H1 (cell line): ENCODE results near the gene HLF.

ENCODE experiments used
- EGR1 ChIP-seq: IDR thresholded peaks from 2 replicates; pipeline ENCODE4 v1.6.1; 2011; ENCODE audit warnings: low read depth, low read length, borderline replicate concordance
- SP2 ChIP-seq: IDR thresholded peaks from 2 replicates; pipeline ENCODE4 v1.6.1; 2012; ENCODE audit warnings: mild to moderate bottlenecking, low read length, inconsistent platforms
- TF ChIP-seq, protein P1 (sequence below): IDR thresholded peaks from 2 replicates; pipeline ENCODE4 v1.6.1; 2011; ENCODE audit warnings: low read length, improper control_type of control experiment
- TF ChIP-seq, protein P2 (sequence below), 3 experiments: IDR thresholded peaks; 1 replicate in 2 of 3; 2 replicates in 1 of 3; pipeline versions ENCODE4 v1.5.1 to v1.6.1; 2011; ENCODE audit warnings: low read length in 3 of 3, mild to moderate bottlenecking in 3 of 3, inconsistent platforms in 2 of 3, low read depth in 1 of 3, moderate library complexity in 1 of 3; ENCODE audit not compliant: insufficient read depth in 1 of 3; ENCODE audit errors: control extremely low read depth in 1 of 3

DNA sequence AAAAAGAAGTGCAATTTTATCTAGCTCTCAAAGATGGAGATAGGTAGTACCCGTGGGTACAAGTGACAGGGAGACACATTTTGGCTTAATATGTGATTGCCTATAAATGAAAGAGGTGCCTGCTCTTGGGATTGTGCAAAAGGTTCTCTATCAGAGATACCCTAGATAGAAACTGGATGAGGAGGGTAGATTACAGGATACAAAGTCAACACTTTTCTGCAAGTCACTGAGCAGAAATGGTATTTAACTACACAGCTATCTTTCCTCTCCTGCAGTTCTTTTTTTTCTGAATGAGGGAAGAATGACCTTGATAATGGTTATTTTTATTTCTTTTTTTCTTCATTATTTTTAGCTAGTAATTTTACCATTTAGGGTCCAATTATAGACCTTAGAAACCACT lies 89.2 kb downstream of the HLF start:
- TF ChIP-seq, protein P1, sequence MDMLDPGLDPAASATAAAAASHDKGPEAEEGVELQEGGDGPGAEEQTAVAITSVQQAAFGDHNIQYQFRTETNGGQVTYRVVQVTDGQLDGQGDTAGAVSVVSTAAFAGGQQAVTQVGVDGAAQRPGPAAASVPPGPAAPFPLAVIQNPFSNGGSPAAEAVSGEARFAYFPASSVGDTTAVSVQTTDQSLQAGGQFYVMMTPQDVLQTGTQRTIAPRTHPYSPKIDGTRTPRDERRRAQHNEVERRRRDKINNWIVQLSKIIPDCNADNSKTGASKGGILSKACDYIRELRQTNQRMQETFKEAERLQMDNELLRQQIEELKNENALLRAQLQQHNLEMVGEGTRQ = no peak
- no peak for TF ChIP-seq EGR1
- TF ChIP-seq, protein P2, sequence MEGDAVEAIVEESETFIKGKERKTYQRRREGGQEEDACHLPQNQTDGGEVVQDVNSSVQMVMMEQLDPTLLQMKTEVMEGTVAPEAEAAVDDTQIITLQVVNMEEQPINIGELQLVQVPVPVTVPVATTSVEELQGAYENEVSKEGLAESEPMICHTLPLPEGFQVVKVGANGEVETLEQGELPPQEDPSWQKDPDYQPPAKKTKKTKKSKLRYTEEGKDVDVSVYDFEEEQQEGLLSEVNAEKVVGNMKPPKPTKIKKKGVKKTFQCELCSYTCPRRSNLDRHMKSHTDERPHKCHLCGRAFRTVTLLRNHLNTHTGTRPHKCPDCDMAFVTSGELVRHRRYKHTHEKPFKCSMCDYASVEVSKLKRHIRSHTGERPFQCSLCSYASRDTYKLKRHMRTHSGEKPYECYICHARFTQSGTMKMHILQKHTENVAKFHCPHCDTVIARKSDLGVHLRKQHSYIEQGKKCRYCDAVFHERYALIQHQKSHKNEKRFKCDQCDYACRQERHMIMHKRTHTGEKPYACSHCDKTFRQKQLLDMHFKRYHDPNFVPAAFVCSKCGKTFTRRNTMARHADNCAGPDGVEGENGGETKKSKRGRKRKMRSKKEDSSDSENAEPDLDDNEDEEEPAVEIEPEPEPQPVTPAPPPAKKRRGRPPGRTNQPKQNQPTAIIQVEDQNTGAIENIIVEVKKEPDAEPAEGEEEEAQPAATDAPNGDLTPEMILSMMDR (IDR thresholded peaks at IDR 0.05; ENCODE audit: control extremely low read depth in 1 of 3, insufficient read depth in 1 of 3, low read depth in 1 of 3, low read length in 3 of 3) = no peak
- no peak for TF ChIP-seq SP2
